GM18909 (cell line): ENCODE data around the gene BMP4.

Source experiments
- ATAC-seq: cut with Tn5 transposase; IDR thresholded peaks from one replicate; pipeline ENCODE4 v1.9.1; 2021; ENCODE audit warnings: mild to moderate bottlenecking; ENCODE audit not compliant: unreplicated experiment, poor library complexity

BMP4 gene

DNA sequence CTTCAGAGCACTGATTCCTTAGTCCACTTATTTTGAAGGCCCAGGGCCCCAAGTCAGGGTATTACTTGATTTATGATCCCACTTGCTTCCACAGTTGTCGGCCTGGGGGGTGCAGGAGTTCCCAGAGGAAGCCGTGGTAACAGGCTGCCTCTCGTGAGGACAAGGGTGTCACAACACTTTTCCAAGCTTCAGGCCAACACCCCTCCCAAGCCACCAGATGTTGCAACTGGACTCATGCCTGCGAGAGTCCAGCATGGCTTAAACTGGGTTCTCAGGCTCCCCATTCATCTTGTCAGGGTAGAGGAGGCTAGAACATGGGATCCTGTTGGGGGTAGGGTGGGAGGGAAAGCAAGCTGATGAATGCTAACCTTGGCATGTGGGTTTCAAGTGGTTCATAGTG, 56.1 kb downstream of the BMP4 start:
- no peak for ATAC-seq
